K562 (cell line): ENCODE measurements around the gene RABL6. TPM values are rescaled to one million over a fixed set of nuclear protein-coding genes. Genes with fewer than 3 reads are reported as not detected.

ENCODE experiments used
- BRF2 ChIP-seq: IDR thresholded peaks from 3 replicates; pipeline ENCODE4 v1.6.1; 2011; ENCODE audit warnings: borderline replicate concordance, mild to moderate bottlenecking; ENCODE audit not compliant: insufficient read length, insufficient read depth
- COPS2 ChIP-seq: fragments of 450-650 bp; conservative IDR thresholded peaks from 2 replicates; pipeline ENCODE4 v1.6.1; 2016; ENCODE audit warnings: mild to moderate bottlenecking, moderate library complexity
- EHMT2 ChIP-seq: fragments of 450-650 bp; IDR thresholded peaks from 2 replicates; pipeline ENCODE4 v1.6.1; 2018; ENCODE audit warnings: antibody characterized with exemption
- GTF2A2 ChIP-seq: IDR thresholded peaks from 2 replicates; pipeline ENCODE4 v1.6.1; 2016; ENCODE audit warnings: mild to moderate bottlenecking, missing genetic modification characterization, missing compliant biosample characterization
- HOXB6 ChIP-seq: fragments of 250-450 bp; sonication (Bioruptor Pico); IDR thresholded peaks from 2 replicates; pipeline ENCODE4 v1.5.1; 2022; ENCODE audit warnings: mild to moderate bottlenecking, borderline replicate concordance
- MBD2 ChIP-seq: sonication (generic); IDR thresholded peaks from 2 replicates; pipeline ENCODE4 v1.6.1; 2016; ENCODE audit warnings: low read depth, borderline replicate concordance
- NCOA6 ChIP-seq: fragments of 450-650 bp; IDR thresholded peaks from 2 replicates; pipeline ENCODE4 v1.6.1; 2017; ENCODE audit warnings: mild to moderate bottlenecking
- NCOR1 ChIP-seq: fragments of 450-650 bp; IDR thresholded peaks from 2 replicates; pipeline ENCODE4 v1.6.1; 2016; ENCODE audit warnings: mild to moderate bottlenecking, moderate library complexity
- PURB ChIP-seq: sonication (generic); formaldehyde crosslinking; IDR thresholded peaks from 2 replicates; pipeline ENCODE4 v1.9.0; 2021; ENCODE audit warnings: low read depth, mild to moderate bottlenecking, missing genetic modification reagents
- RFX7 ChIP-seq: fragments of 250-450 bp; sonication (Bioruptor Pico); IDR thresholded peaks from 2 replicates; pipeline ENCODE4 v1.5.1; 2021; ENCODE audit warnings: mild to moderate bottlenecking
- SRSF1 ChIP-seq: fragments of 200-400 bp; formaldehyde crosslinking; IDR thresholded peaks from 2 replicates; pipeline ENCODE4 v1.6.1; 2017; ENCODE audit warnings: mild to moderate bottlenecking, low read depth, low read length, moderate library complexity
- TARDBP ChIP-seq: fragments of 450-650 bp; IDR thresholded peaks from 2 replicates; pipeline ENCODE4 v1.6.1; 2016
- TCF7 ChIP-seq: sonication (generic); IDR thresholded peaks from 2 replicates; pipeline ENCODE4 v1.6.1; 2016; ENCODE audit warnings: antibody characterized with exemption, borderline replicate concordance
- THRA ChIP-seq: fragments of 450-650 bp; IDR thresholded peaks from 2 replicates; pipeline ENCODE4 v1.6.1; 2017; ENCODE audit warnings: mild to moderate bottlenecking, moderate library complexity
- ZBTB12 ChIP-seq: fragments of 250-450 bp; sonication (Bioruptor Pico); IDR thresholded peaks from 2 replicates; pipeline ENCODE4 v1.4.0; 2020
- ZBTB34 ChIP-seq: fragments of 250-450 bp; sonication (Bioruptor Pico); IDR thresholded peaks from 2 replicates; pipeline ENCODE4 v1.8.0; 2021; ENCODE audit warnings: mild to moderate bottlenecking, moderate library complexity
- ZHX1 ChIP-seq: fragments of 150-350 bp; conservative IDR thresholded peaks from 2 replicates; pipeline ENCODE4 v1.6.1; 2014; ENCODE audit warnings: low read length
- ZNF212 ChIP-seq: fragments of 450-650 bp; formaldehyde crosslinking; IDR thresholded peaks from 2 replicates; pipeline ENCODE4 v1.4.0; 2020; ENCODE audit warnings: mild to moderate bottlenecking
- ZNF232 ChIP-seq: sonication (generic); formaldehyde crosslinking; IDR thresholded peaks from 2 replicates; pipeline ENCODE4 v1.8.0; 2022; ENCODE audit warnings: mild to moderate bottlenecking, missing genetic modification reagents
- ZNF3 ChIP-seq: fragments of 250-450 bp; sonication (Bioruptor Pico); IDR thresholded peaks from 2 replicates; pipeline ENCODE4 v1.5.0; 2021; ENCODE audit warnings: mild to moderate bottlenecking, moderate library complexity
- ZNF584 ChIP-seq: fragments of 200-800 bp; sonication (Bioruptor generic); IDR thresholded peaks from 2 replicates; pipeline ENCODE4 v1.6.1; 2016; ENCODE audit warnings: low read depth, mild to moderate bottlenecking, missing genetic modification characterization, missing compliant biosample characterization
- polyA plus RNA-seq, 8 experiments: library from polyadenylated mRNA; depleted of rRNA in 4 of 8; stranded (reverse) in 5 of 8; unstranded in 3 of 8; fragments of >200 nt; fragmentation: Nextera tagmentation in 2 of 8; fragmentation: Illumina TruSeq in 1 of 8; extraction: Ambion mirVana in 2 of 8; extraction: Trizol in 1 of 8; gene quantifications; 2 replicates each; pipeline versions ENCODE4 v1.2.1 to v1.2.3, GENCODE V29; 2011 to 2014; ENCODE audit warnings: inconsistent platforms in 1 of 8, missing spikeins in 1 of 8
- total RNA-seq, 7 experiments: library from RNA; depleted of rRNA in 6 of 7; stranded (reverse); fragments of >200 nt in 6 of 7; fragmentation: Illumina TruSeq in 2 of 7; extraction: Trizol in 2 of 7; gene quantifications; 2 replicates each; pipeline versions ENCODE4 v1.2.1 to v1.2.3, GENCODE V29; 2011 to 2021; ENCODE audit warnings: low replicate concordance in 1 of 7

RABL6 gene
- total and polyA plus RNA-seq, 9 of the 15 experiments (the other 6 are each of a cell fraction or from before 2014, with no cell fraction given), result 5.6 to 181 (median 84.5) TPM

GRCh38 chr9:136807281-136808074 lies at the start of gene RABL6 (continued):
- TF ChIP-seq EHMT2 (no peak), PURB (CRISPR knock-in tag) (no peak), SRSF1 (no peak), ZNF212 (CRISPR knock-in tag) (no peak), ZNF584 (CRISPR knock-in tag) (no peak), ZNF3 (no peak), THRA (no peak), BRF2 (no peak), RFX7 (CRISPR knock-in tag) (no peak), NCOR1 (no peak), ZBTB34 (no peak), ZHX1 (no peak), TCF7 (no peak), HOXB6 (no peak), ZNF232 (no peak), COPS2 (no peak), TARDBP (peak; percentile 24; the same call in 1 of the 2 replicates), MBD2 (no peak), NCOA6 (no peak), ZBTB12 (CRISPR knock-in tag) (no peak), GTF2A2 (tag) (no peak)
